Colonic mucosa (tissue), 4 donors: ENCODE measurements around the gene FHIP2A. TPM values are rescaled to one million over a fixed set of nuclear protein-coding genes. Genes with fewer than 3 reads are reported as not detected.
"Not testable (repeated sequence)": the region's sequence is repeated elsewhere in the genome, so short reads cannot be mapped to it uniquely, and the experiment has no call there.

ENCODE experiments used
- DNase-seq: peaks from one replicate; pipeline ENCODE4 v3.0.0-alpha.2; 2020
- H3K27ac ChIP-seq: fragments of 200-600 bp; one replicate; pipeline ENCODE4 v1.8.0; 2021
- H3K27me3 ChIP-seq: fragments of 200-600 bp; one replicate; pipeline ENCODE4 v1.8.0; 2021
- H3K36me3 ChIP-seq: fragments of 200-600 bp; one replicate; pipeline ENCODE4 v1.8.0; 2021
- H3K4me1 ChIP-seq: fragments of 200-600 bp; one replicate; pipeline ENCODE4 v1.8.0; 2021; ENCODE audit warnings: mild to moderate bottlenecking
- H3K4me3 ChIP-seq: fragments of 200-600 bp; one replicate; pipeline ENCODE4 v1.8.0; 2021
- H3K9ac ChIP-seq, 2 donors: one replicate each; pipeline ENCODE4 v1.7.0; 2013; ENCODE audit warnings: control low read depth in 2 of 2, low read depth in 2 of 2, low read length in 2 of 2
- H3K9me3 ChIP-seq: fragments of 200-600 bp; one replicate; pipeline ENCODE4 v1.8.0; 2021
- intact Hi-C: fragments of 100-400 bp; cut with DNase I; formaldehyde crosslinking; loops from one replicate; pipeline ENCODE4 v1.14.1; 2022
- total RNA-seq, 2 donors: library from RNA; stranded (reverse); fragmentation: NEBNext Ultra II Directional in 1 of 2; extraction: Animal tissue kit (Norgen Biotek cat#: 25700) in 1 of 2; gene quantifications; one replicate each; pipeline ENCODE4 v1.2.1, GENCODE V29; 2021
- TF ChIP-seq, protein P1 (sequence below): fragments of 200-600 bp; IDR thresholded peaks from one replicate; pipeline ENCODE4 v1.8.0; 2022; ENCODE audit warnings: antibody characterized with exemption, mild to moderate bottlenecking
- donor health status: healthy.
- donor health status: DM: no; HTN: no; CAD: no.
- donor health status: DM: no; HTN: no; CAD: no.

The FHIP2A gene
- total RNA-seq, 2 donors from 2014 or later = 11.3 to 16.6 TPM

- Histone ChIP-seq H3K27ac (peak overlapping the region; percentile 56), H3K36me3 (no peaks in the 10 kb centered on the region), H3K9me3 (no peaks in the 10 kb centered on the region), H3K4me3 (no peak overlapping the region), H3K9ac (peak overlapping the region; percentile 12 to 40), H3K27me3 (no peaks in the 10 kb centered on the region), H3K4me1 (peaks cover 8% of the 10 kb centered on the region)
- intact Hi-C loops = loop anchor here (5.0 to 10.0 kb wide), 2 partner anchors 233 to 305 kb away; no protein-coding TSS in a partner anchor
- TF ChIP-seq, protein P1, sequence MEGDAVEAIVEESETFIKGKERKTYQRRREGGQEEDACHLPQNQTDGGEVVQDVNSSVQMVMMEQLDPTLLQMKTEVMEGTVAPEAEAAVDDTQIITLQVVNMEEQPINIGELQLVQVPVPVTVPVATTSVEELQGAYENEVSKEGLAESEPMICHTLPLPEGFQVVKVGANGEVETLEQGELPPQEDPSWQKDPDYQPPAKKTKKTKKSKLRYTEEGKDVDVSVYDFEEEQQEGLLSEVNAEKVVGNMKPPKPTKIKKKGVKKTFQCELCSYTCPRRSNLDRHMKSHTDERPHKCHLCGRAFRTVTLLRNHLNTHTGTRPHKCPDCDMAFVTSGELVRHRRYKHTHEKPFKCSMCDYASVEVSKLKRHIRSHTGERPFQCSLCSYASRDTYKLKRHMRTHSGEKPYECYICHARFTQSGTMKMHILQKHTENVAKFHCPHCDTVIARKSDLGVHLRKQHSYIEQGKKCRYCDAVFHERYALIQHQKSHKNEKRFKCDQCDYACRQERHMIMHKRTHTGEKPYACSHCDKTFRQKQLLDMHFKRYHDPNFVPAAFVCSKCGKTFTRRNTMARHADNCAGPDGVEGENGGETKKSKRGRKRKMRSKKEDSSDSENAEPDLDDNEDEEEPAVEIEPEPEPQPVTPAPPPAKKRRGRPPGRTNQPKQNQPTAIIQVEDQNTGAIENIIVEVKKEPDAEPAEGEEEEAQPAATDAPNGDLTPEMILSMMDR = no peak
- DNase-seq = peak; percentile 39
Observed at GRCh38 chr10:114779803-114780576, 41.6 kb upstream of the FHIP2A start.

- Histone ChIP-seq H3K27ac (peak overlapping the region; percentile 56), H3K4me1 (peaks cover 8% of the 10 kb centered on the region), H3K4me3 (no peak overlapping the region), H3K9ac (peak overlapping the region in 1 of 2 donors; percentile 12), H3K27me3 (no peaks in the 10 kb centered on the region), H3K36me3 (no peaks in the 10 kb centered on the region), H3K9me3 (no peaks in the 10 kb centered on the region)
- intact Hi-C loops = loop anchor here (5.0 to 10.0 kb wide), 2 partner anchors 233 to 306 kb away; no protein-coding TSS in a partner anchor
- TF ChIP-seq, protein P1 = no peak
- no peak for DNase-seq
Observed at GRCh38 chr10:114780577-114781184, 40.9 kb upstream of the FHIP2A start.

DNA sequence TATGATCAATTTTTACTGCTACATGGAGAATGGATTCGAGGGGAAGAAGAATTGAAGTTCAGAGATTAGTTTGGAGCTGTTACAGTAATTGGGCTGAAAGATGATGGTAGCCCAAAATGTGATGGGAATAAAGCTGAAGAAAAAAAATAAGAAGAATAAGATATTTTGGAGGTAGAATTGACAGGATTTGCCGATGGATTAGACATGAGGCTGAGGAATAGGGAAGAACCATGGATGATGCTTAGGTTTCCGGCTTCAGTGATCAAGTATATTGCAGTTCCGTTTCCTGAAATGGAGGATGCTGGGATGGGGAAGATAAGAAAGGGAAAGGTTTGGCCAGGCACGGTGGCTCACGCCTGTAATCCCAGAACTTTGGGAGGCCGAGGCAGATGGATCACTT is 38.9 kb upstream of the FHIP2A start:
- Histone ChIP-seq H3K9me3 (no peaks in the 10 kb centered on the region), H3K27me3 (no peaks in the 10 kb centered on the region), H3K4me3 (no peak overlapping the region), H3K27ac (no peak overlapping the region), H3K9ac (no peak overlapping the region), H3K4me1 (peaks cover 8% of the 10 kb centered on the region), H3K36me3 (no peaks in the 10 kb centered on the region)
- TF ChIP-seq, protein P1 = no peak
- DNase-seq = no peak
- intact Hi-C loops = loop anchor here (5.0 to 10.0 kb wide), 2 partner anchors 235 to 308 kb away; no protein-coding TSS in a partner anchor

- no peak for DNase-seq
- no peaks in the 10 kb centered on the region for H3K9me3 ChIP-seq
- H3K4me1 ChIP-seq = peaks cover 8% of the 10 kb centered on the region
- H3K4me3 ChIP-seq = no peak overlapping the region
- TF ChIP-seq, protein P1 = no peak
- H3K36me3 ChIP-seq = no peaks in the 10 kb centered on the region
- intact Hi-C loops = loop anchor here (5.0 to 10.0 kb wide), 2 partner anchors 236 to 309 kb away; no protein-coding TSS in a partner anchor
- H3K9ac ChIP-seq = no peak overlapping the region
- H3K27me3 ChIP-seq = no peaks in the 10 kb centered on the region
- no peak overlapping the region for H3K27ac ChIP-seq
Observed at GRCh38 chr10:114783686-114784085, 37.9 kb upstream of the FHIP2A start.

GRCh38 chr10:114786492-114786891 is 35.1 kb upstream of the FHIP2A start:
- TF ChIP-seq, protein P1 = peak; percentile 51
- DNase-seq, H3K4me1 ChIP-seq, H3K4me3 ChIP-seq, H3K27me3 ChIP-seq, H3K9me3 ChIP-seq, H3K9ac ChIP-seq, H3K27ac ChIP-seq, H3K36me3 ChIP-seq: not testable (repeated sequence)
- intact Hi-C loops = loop anchor here (10.0 kb wide), 1 partner anchor 312 kb away; no protein-coding TSS in a partner anchor

DNA sequence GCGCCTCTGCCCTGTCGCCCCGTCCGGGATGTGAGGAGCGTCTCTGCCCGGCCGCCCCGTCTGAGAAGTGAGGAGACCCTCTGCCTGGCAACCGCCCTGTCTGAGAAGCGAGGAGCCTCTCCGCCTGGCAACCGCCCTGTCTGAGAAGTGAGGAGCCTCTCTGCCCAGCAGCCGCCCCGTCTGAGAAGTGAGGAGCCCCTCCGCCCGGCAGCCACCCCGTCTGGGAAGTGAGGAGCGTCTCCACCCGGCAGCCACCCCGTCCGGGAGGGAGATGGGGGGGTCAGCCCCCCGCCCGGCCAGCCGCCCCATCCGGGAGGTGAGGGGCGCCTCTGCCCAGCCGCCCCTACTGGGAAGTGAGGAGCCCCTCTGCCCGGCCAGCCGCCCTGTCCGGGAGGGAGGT is 34.4 kb upstream of the FHIP2A start:
- H3K36me3 ChIP-seq, H3K4me1 ChIP-seq, H3K27me3 ChIP-seq, H3K4me3 ChIP-seq, H3K27ac ChIP-seq, H3K9ac ChIP-seq, H3K9me3 ChIP-seq, DNase-seq: not testable (repeated sequence)
- intact Hi-C loops = loop anchor here (10.0 kb wide), 1 partner anchor 312 kb away; no protein-coding TSS in a partner anchor
